CD4-positive, alpha-beta T cell treated with Interleukin-15 for 1 hour (primary cell): ENCODE measurements around the gene ANKRD30BL.
"Not testable (repeated sequence)": the region's sequence is repeated elsewhere in the genome, so short reads cannot be mapped to it uniquely, and the experiment has no call there.

ENCODE experiments used
- DNase-seq: peaks from one replicate; pipeline ENCODE4 v3.0.0-alpha.2; 2020

The ANKRD30BL gene

GRCh38 chr2:132161161-132162124 is at the start of gene ANKRD30BL:
Gene ANKRD30BL, minus strand, starts transcription at chr2:132161952. Its CDS starts 247 bp downstream, at chr2:132161705.
- not testable (repeated sequence) for DNase-seq

- DNase-seq, result not testable (repeated sequence)
Observed at GRCh38 chr2:132202866-132203265, 41.1 kb upstream of the ANKRD30BL start.

- DNase-seq, result not testable (repeated sequence)
Observed at GRCh38 chr2:132192854-132193253, 31.1 kb upstream of the ANKRD30BL start.

- DNase-seq, result not testable (repeated sequence)
Observed at GRCh38 chr2:132167100-132167499, 5.3 kb upstream of the ANKRD30BL start.

GRCh38 chr2:132162125-132162660 is 441 bp upstream of the ANKRD30BL start:
- DNase-seq, result not testable (repeated sequence)

GRCh38 chr2:132146774-132147173 is 15.0 kb downstream of the ANKRD30BL start:
- not testable (repeated sequence) for DNase-seq
